ENCODE results near the gene CAMTA1. TPM values are rescaled to one million over a fixed set of nuclear protein-coding genes. Genes with fewer than 3 reads are reported as not detected.

The CAMTA1 gene
- polyA plus RNA-seq, 1 donor (not counting 4 experiments of a cell fraction or from before 2014, with no cell fraction given), result 51.4 TPM

- Histone ChIP-seq H3K27ac (ENCODE audit: control insufficient read depth, insufficient read depth, low read length) (peak overlapping the region; percentile 69), H3K4me2 (ENCODE audit: control insufficient read depth, extremely low read depth, insufficient read depth, low read depth, low read length) (peak overlapping the region; percentile 88)
- TF ChIP-seq EZH2 (IDR thresholded peaks at IDR 0.05; ENCODE audit: low read length), result no peak
- TF ChIP-seq CTCF (optimal IDR thresholded peaks at IDR 0.05 in 1 of 3, IDR thresholded peaks at IDR 0.05 in 1 of 3, conservative IDR thresholded peaks at IDR 0.05 in 1 of 3; ENCODE audit: extremely low read depth in 1 of 3, insufficient read depth in 2 of 3, low read length in 3 of 3), result peak in 1 of 3 experiments; percentile 32
These were observed 82.7 kb downstream of the CAMTA1 start for GRCh38 chr1:6867729-6868659.

GRCh38 chr1:6868660-6869380 lies 83.6 kb downstream of the CAMTA1 start:
- no peaks in the 10 kb centered on the region for H3K9me3 ChIP-seq (ENCODE audit: control insufficient read depth, low read depth, low read length)
- peak overlapping the region; percentile 69 for H3K27ac ChIP-seq (ENCODE audit: control insufficient read depth, insufficient read depth, low read length)
- TF ChIP-seq CTCF (optimal IDR thresholded peaks at IDR 0.05 in 1 of 3, IDR thresholded peaks at IDR 0.05 in 1 of 3, conservative IDR thresholded peaks at IDR 0.05 in 1 of 3; ENCODE audit: extremely low read depth in 1 of 3, insufficient read depth in 2 of 3, low read length in 3 of 3) (no peak), EZH2 (IDR thresholded peaks at IDR 0.05; ENCODE audit: low read length) (no peak)
- peak; percentile 5 for FAIRE-seq
- no peaks in the 10 kb centered on the region for H3K36me3 ChIP-seq (ENCODE audit: control insufficient read depth in 2 of 2, extremely low read depth in 1 of 2, insufficient read depth in 2 of 2, low read length in 2 of 2)
- peaks cover 43% of the 10 kb centered on the region for H3K4me1 ChIP-seq (ENCODE audit: control insufficient read depth, extremely low read depth, insufficient read depth, low read length)
- no peaks in the 10 kb centered on the region for H3K9me1 ChIP-seq (ENCODE audit: control insufficient read depth, extremely low read depth, insufficient read depth, low read length)
- H3K4me2 ChIP-seq (ENCODE audit: control insufficient read depth, extremely low read depth, insufficient read depth, low read depth, low read length), result peak overlapping the region; percentile 88
- H3K4me3 ChIP-seq (ENCODE audit: control insufficient read depth in 2 of 3, extremely low read depth in 1 of 3, insufficient read depth in 2 of 3, low read depth in 1 of 3, low read length in 3 of 3), result peak overlapping the region in 2 of 3 experiments; percentile 50 to 60
- H4K20me1 ChIP-seq (ENCODE audit: control insufficient read depth, extremely low read depth, insufficient read depth, low read length), result no peaks in the 10 kb centered on the region
- H3K27me3 ChIP-seq (ENCODE audit: control insufficient read depth, extremely low read depth, insufficient read depth, low read length), result no peaks in the 10 kb centered on the region
- dilution Hi-C loops (cut with MboI; ENCODE audit: extremely low pct_ligation_motif_present, low sequenced_read_pairs), result no loop called here
- peak overlapping the region; percentile 35 for H2AFZ ChIP-seq (ENCODE audit: control insufficient read depth, low read length)
- H3K9ac ChIP-seq (ENCODE audit: control insufficient read depth, extremely low read depth, insufficient read depth, low read length), result peak overlapping the region; percentile 53
- peaks cover 13% of the 10 kb centered on the region for H3K79me2 ChIP-seq (ENCODE audit: control insufficient read depth, insufficient read depth, low read length)
- no peak for DNase-seq (ENCODE audit: low read depth, low spot score)

More at GRCh38 chr1:6867729-6868659, 82.7 kb downstream of the CAMTA1 start:
- peaks cover 13% of the 10 kb centered on the region for H3K79me2 ChIP-seq (ENCODE audit: control insufficient read depth, insufficient read depth, low read length)
- H4K20me1 ChIP-seq (ENCODE audit: control insufficient read depth, extremely low read depth, insufficient read depth, low read length), result no peaks in the 10 kb centered on the region
- peak overlapping the region; percentile 45 for H2AFZ ChIP-seq (ENCODE audit: control insufficient read depth, low read length)
- H3K4me3 ChIP-seq (ENCODE audit: control insufficient read depth in 2 of 3, extremely low read depth in 1 of 3, insufficient read depth in 2 of 3, low read depth in 1 of 3, low read length in 3 of 3), result peak overlapping the region in 2 of 3 experiments; percentile 50 to 60
- H3K27me3 ChIP-seq (ENCODE audit: control insufficient read depth, extremely low read depth, insufficient read depth, low read length), result no peaks in the 10 kb centered on the region
- no peaks in the 10 kb centered on the region for H3K9me3 ChIP-seq (ENCODE audit: control insufficient read depth, low read depth, low read length)
- no peaks in the 10 kb centered on the region for H3K36me3 ChIP-seq (ENCODE audit: control insufficient read depth in 2 of 2, extremely low read depth in 1 of 2, insufficient read depth in 2 of 2, low read length in 2 of 2)
- H3K9ac ChIP-seq (ENCODE audit: control insufficient read depth, extremely low read depth, insufficient read depth, low read length), result peak overlapping the region; percentile 53
- FAIRE-seq, result peak; percentile 32
- no peaks in the 10 kb centered on the region for H3K9me1 ChIP-seq (ENCODE audit: control insufficient read depth, extremely low read depth, insufficient read depth, low read length)
- H3K4me1 ChIP-seq (ENCODE audit: control insufficient read depth, extremely low read depth, insufficient read depth, low read length), result peaks cover 43% of the 10 kb centered on the region
- no peak for DNase-seq (ENCODE audit: low read depth, low spot score)
- dilution Hi-C loops (cut with MboI; ENCODE audit: extremely low pct_ligation_motif_present, low sequenced_read_pairs), result no loop called here

All from keratinocyte (primary cell).